ENCODE data around the gene UNC119. TPM values are rescaled to one million over a fixed set of nuclear protein-coding genes. Genes with fewer than 3 reads are reported as not detected.

Gene UNC119
- total RNA-seq, 1 donor from 2014 or later = 22.2 TPM

DNA sequence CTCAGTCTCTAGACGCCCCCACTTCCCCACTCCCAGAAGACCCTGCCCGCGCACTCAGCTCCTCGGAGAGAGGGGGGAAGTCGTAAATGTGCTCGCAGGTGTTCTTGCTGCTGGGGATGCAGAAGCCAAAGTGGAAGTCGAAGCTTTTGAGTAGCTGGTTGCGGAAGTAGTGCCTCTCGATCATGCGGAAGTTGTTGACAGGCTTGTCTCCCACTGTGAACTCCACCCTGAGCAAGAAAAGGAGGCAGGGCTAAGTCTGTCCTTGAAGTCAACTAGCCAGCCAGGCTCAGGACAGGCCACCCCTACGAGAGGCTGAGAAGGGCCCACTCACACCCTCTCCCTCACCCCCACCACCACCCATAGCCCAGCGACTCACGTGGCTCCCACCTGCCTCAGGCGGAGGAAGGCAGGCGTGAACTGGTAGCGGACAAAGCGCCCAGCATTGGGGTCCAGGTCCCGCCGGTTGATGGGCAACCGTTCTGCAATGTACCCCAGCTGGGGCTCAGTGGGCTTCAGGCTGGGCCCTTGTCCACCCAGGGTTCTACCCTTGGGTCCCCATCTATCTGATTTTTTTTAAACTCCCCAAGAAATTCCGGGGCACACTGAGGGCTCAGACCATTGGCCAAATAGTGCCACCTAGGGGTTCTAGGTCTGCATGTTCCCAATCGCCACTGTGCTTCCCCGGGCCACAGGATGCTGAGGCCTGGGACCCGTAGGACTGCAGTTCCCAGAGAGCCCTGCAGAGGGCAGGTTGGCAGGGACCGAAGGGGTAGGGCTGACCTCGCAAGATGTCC is 4.6 kb downstream of the UNC119 start:
- intact Hi-C loops (cut with micrococcal nuclease) = no loop called here
- ATAC-seq (peak; percentile 60), DNase-seq (peak; percentile 84)

GRCh38 chr17:28547096-28547622 is 5.3 kb downstream of the UNC119 start:
- no peak for DNase-seq

DNA sequence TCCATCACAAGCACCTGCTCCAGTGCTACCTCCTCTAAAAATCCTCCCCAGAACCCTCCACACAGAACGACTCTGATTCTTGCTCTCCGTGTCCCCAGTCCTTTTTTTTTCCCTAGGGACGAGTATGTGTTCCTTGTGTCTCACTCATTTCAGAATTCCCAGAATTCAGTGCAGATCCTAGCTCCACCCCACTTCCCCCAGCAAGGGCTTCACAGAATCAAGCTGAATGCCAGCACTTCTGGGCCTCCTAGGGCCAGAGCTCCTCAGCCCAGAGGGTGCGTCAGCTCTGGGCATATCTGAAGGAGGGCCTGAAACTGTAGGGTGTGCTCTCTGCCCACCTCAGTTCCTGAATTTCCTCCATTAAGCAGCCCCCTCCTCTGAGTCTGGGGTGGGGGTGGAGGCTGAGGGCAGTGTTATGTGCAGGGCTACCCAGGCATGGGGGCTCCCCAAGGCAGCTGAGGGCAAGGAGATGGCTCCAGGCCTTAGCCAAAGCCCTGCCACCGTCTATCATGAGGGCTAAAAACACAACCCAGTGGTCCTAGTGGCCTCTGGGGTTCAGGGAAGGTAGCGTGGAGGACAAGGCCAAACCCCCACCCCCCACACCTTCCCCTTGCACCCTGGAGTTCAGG is 6.5 kb downstream of the UNC119 start:
- no peak for DNase-seq
- intact Hi-C loops (cut with micrococcal nuclease) = no loop called here

More at GRCh38 chr17:28547096-28547622, 5.3 kb downstream of the UNC119 start:
- no peak for ATAC-seq
- intact Hi-C loops (cut with micrococcal nuclease) = no loop called here

GRCh38 chr17:28545141-28545503 is 7.3 kb downstream of the UNC119 start:
- intact Hi-C loops (cut with micrococcal nuclease) = no loop called here
- DNase-seq (no peak), ATAC-seq (no peak)

More for the DNA sequence above, 6.5 kb downstream of the UNC119 start:
- ATAC-seq = no peak

GRCh38 chr17:28544402-28545140 is 7.9 kb downstream of the UNC119 start:
- no peak for ATAC-seq
- no peak for DNase-seq
- intact Hi-C loops (cut with micrococcal nuclease) = no loop called here

- no peak for ATAC-seq
- DNase-seq = no peak
- intact Hi-C loops (cut with micrococcal nuclease) = no loop called here
Observed at GRCh38 chr17:28541439-28541838, 11.0 kb downstream of the UNC119 start.

DNA sequence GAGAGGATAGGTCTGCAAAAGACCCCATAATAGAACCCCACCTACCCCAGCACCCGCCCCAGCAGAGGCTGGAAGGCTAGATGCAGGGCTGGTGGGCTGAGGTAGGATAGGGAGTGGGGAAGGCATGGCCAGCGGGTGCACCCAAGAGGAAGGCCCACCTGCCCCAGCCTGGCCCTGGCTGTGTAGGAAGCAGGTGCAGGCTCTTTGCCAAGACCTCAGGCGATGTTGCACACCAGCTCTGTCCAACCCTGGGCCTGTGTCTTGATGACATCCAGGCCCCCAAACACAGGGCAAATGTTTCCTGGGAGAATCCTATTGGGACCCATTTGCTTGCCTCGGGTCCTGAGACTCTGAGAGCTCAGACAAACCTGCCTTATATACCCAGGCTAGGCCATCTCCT is 12.2 kb downstream of the UNC119 start:
- DNase-seq = no peak
- intact Hi-C loops (cut with micrococcal nuclease) = no loop called here
- no peak for ATAC-seq

GRCh38 chr17:28538296-28538895 is 14.0 kb downstream of the UNC119 start:
- DNase-seq (no peak), ATAC-seq (no peak)
- intact Hi-C loops (cut with micrococcal nuclease) = no loop called here

GRCh38 chr17:28537219-28537610 is 15.2 kb downstream of the UNC119 start:
- no peak for ATAC-seq
- intact Hi-C loops (cut with micrococcal nuclease) = no loop called here
- no peak for DNase-seq

- DNase-seq (no peak), ATAC-seq (no peak)
- intact Hi-C loops (cut with micrococcal nuclease) = no loop called here
Observed at GRCh38 chr17:28536532-28537218, 15.7 kb downstream of the UNC119 start.

DNA sequence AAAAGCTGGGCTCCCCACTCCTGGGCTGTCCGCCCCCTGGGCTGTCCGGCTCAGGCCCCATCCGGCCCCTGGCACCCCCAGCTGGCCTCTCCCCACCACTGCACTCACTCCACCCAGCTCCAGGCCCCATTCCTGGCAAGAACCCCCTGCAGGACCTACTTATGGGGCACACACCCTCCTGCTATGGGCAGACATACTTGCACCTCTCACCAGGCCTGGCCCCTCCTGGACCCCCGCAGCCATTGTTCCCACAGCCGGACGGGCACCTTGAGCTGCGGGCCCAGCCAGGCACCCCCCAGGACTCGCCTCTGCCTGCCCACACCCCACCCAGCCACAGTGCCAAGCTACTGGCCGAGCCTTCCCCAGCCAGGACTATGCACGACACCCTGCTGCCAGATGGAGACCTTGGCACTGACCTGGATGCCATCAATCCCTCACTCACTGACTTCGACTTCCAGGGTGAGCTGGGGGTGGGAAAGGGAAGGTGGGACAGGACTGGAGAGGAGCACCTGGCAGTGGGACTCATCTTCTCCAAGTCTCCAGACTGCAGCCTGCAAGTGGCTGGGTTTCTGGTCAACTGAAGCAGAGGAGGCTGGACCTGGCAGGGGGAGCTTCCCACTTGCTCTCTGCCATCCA is 17.6 kb downstream of the UNC119 start:
- DNase-seq = no peak
- intact Hi-C loops (cut with micrococcal nuclease) = no loop called here

DNA sequence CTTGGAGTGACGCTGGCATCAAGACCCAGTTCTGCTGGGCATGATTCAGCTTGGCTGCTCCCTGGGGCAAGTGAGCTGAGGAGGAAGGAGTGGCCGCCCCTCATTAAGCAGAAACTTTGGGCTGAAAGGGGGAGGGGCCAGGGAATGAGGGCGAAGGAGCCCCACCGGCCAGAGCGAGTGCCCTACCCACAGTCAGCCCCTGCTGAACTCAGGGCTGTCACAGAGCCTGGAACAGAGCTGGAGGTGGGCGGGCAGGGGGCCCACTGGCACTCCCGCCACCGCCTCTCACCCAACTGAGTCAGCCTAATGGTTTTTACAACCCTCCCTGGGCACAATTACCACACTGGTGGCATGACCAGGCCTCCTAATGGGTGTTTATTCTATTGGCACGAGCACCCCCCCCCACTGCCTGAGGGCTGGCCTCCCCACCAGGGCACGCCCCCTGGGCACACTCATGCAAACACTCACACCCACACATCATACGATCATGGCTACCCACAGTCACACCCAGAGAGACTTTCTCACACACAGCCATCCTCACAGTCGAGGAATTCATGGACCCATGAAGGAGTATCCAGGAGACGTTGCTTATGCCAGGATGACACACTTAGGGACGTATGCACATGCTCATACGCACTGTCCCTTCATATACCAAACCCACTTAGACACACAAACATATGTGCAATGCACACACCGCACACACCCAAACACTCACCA is 19.2 kb downstream of the UNC119 start:
- no peak for DNase-seq
- intact Hi-C loops (cut with micrococcal nuclease) = no loop called here
- ATAC-seq = no peak

More for the DNA sequence above, 17.6 kb downstream of the UNC119 start:
- ATAC-seq = no peak

GRCh38 chr17:28532050-28532960 is 20.1 kb downstream of the UNC119 start:
- no peak for ATAC-seq
- intact Hi-C loops (cut with micrococcal nuclease) = no loop called here
- DNase-seq = no peak

- DNase-seq (no peak), ATAC-seq (no peak)
- intact Hi-C loops (cut with micrococcal nuclease) = no loop called here
Observed at GRCh38 chr17:28530926-28531325, 21.5 kb downstream of the UNC119 start.

DNA sequence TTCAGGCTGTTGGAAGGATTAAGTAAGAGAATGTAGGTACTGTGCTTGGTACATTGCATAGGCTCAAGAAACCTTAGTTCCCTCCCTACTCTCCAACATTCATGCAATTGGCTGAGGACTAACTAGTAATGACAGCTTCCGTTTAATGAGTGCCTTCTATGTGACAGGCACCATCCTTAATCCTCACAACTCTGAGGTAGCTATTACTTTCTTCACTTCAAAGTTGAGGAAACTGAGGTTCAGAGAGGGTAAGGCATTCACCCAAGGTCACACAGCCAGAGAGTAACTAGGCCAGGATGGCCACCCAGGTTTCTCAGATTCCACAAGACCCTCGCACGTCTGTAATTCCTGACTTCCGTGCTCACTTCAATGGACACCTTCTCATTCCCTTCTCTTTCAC is 22.2 kb downstream of the UNC119 start:
- DNase-seq (no peak), ATAC-seq (no peak)
- intact Hi-C loops (cut with micrococcal nuclease) = no loop called here

GRCh38 chr17:28529013-28529400 is 23.4 kb downstream of the UNC119 start:
- no peak for ATAC-seq
- intact Hi-C loops (cut with micrococcal nuclease) = no loop called here
- DNase-seq = no peak
